HG02943 (cell line): ENCODE results near the gene GPHB5.
"Not testable (repeated sequence)": the region's sequence is repeated elsewhere in the genome, so short reads cannot be mapped to it uniquely, and the experiment has no call there.

Source experiments
- ATAC-seq: cut with Tn5 transposase; IDR thresholded peaks from one replicate; pipeline ENCODE4 v1.9.1; 2021; ENCODE audit warnings: mild to moderate bottlenecking, low read depth, moderate library complexity; ENCODE audit not compliant: unreplicated experiment

Gene GPHB5, protein sequence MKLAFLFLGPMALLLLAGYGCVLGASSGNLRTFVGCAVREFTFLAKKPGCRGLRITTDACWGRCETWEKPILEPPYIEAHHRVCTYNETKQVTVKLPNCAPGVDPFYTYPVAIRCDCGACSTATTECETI

GRCh38 chr14:63318835-63319234, at the start of gene GPHB5:
Gene GPHB5, minus strand, starts transcription at chr14:63318935. Its CDS starts 1,086 bp downstream, at chr14:63317849.
- ATAC-seq = no peak

GRCh38 chr14:63367742-63368364, 49.1 kb upstream of the GPHB5 start:
- ATAC-seq = no peak

DNA sequence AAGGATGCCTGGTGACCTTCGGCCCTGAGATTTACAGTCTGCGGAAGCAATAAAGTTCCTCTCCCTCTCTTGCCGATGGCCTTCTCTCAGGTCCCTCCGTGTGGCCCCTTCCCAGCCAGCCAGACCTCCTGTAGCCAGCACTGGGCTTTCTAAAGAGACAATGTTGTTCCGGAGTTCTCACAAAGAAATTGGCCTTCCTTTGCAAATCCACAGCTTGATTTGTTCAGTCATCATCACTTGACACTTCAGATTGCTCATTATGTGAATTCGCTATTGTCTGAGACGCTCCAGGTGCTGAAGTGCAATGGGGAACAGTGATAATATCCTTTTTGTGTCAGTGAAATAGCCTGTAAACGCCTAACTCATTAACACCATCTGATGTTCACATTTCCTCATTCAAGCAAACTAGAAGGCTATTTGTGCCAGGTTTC, 43.7 kb upstream of the GPHB5 start:
- ATAC-seq = no peak

DNA sequence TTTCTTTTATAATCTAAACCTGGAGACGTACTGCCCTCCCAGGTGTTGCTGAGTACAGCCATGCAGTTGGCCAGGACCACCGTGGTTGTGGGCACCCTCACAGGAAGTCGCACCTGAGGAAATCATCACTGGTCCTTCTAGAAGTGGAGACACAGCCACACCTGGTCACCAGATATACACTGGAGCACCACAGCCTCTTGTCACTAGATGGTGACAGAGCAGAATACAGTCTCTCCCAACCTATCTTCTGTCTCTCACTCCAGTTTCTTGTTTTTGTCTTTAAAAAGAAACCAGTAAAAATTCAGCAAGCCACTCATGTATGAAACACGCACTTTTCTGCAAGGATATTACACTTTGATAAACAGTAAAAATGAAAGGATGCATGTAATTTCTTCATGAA, 43.1 kb upstream of the GPHB5 start:
- ATAC-seq = no peak

DNA sequence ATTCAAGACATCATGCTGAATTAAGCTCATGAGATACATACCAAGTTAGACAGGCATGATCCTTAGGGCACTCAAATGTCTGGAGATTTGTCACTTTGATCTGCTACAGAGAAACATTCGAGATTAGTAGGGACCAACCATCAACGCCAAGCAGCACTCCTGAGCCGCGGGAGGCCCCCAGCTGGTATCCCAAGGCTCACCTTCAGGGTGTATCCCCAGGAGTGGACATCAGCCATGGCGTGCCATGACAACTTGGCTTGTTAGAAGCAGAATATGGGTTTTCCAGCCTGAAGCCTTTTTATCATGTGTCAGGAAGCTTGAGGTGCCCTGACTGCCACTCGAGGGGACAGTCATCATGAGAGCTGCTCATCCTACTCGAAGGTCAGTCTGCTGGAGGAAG, 39.1 kb upstream of the GPHB5 start:
- ATAC-seq = no peak

- no peak for ATAC-seq
Observed at GRCh38 chr14:63345826-63346225, 27.1 kb upstream of the GPHB5 start.

DNA sequence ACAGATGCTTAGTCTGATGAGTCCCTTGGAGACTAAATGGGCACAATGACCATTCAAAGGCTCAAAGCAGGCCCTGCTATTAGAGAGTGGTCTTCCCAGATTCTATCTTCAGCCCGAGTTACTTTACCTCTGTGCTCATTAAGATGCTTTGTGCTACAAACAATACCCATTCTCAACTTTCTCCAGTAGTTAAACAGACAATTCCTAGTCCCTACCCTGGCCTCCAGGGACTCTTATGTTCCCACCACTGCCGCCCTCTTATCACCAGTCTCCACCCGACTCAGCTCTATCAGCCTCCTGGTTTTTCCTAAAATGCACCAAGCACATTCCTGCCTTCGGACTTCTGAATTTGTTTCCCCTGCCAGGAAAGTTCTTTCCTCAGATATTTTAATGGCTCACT, 25.6 kb upstream of the GPHB5 start:
- no peak for ATAC-seq

- no peak for ATAC-seq
Observed at GRCh38 chr14:63343878-63344277, 25.1 kb upstream of the GPHB5 start.

DNA sequence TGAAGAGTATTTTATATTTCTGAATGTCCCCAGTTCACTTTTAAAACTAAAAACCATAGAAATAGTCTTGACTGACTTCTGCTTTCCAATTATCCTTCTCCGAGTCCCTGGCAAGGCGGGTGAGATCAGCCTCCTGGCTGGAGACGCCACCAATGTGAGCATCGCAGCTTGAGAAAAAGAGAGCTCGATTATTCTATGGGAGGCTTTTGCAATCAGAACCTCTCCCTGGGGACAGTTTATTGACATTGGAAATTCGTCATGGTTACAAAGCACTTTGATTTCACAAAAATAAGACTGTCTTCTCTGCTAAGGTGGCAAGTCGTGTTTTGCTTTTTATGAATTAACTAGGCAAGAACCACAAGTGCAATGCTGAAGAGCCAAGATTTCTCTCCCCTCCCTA, 23.6 kb upstream of the GPHB5 start:
- ATAC-seq = no peak

DNA sequence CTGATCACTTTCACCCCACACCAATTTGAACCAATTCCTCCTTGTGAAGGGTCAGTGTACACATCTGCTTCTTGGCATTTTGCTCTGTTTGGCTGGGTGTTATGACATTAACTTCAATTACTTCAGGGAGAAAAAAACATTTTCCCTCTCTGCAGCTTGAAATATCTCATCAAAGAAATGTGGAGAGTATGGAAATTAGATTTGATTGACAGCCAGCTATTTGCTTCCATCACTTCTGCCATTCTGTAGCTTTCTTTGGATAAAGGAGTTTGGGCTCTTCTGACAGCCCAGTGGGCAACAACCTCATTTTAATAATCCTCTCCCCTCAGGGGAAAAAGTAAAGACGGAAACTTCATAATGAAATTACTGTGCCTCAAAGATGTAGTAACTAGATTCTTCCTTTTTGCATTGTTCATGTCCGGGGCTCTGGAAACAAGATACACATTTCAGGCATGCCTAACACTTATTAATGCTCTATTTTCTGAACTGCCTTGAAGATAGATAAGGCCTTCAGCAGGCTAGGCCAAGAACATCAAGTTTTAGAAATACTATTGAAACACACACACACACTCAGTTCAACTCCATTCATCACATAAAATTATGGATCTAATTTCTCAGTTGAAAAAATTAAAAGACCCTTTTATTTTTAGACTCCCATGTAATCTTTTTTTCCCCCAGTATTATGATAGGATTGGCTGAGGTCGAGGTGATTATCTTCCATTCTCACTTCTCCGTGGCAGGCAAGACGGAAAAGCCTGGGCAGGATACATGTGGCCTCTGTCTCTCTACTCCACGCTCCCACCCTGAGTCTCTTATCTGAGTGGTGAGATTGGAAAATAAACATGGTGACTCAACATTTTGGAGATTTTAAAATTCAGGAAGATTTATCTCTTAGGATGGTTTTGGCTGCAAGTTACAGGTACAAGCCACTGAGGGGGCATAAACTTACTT, 10.3 kb upstream of the GPHB5 start:
- no peak for ATAC-seq

- no peak for ATAC-seq
Observed at GRCh38 chr14:63326840-63327239, 8.1 kb upstream of the GPHB5 start.

DNA sequence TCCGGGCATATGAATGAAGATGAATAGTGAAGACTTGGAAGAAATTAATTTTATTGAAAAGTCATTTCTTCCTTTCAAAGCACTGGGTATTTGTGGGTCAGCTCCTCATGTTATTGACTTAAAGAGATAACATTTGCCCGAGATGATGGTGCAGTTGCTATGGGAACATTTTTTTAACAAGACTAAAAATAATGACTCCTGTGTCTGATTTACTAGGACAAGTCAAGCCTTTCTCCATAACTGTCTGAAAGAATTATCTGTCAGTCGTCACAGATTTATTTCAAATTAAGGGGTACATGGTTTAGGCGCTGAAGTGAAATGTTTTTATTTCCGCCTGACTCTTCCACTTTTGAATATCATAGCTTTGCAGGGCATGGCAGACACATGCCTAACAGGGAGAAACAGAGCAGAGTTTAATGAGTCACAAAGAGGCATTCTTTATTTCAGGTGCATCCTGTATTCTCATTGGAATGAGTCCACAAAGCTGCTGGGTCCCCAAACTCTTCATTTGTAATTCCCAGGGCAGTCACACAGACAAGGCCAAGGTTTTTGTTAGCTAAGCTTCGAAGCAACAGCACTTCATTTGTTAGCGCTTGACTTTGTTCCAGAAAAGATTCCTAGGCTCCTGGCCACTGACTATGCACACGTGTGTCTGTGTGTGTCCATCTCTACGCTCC, 4.3 kb upstream of the GPHB5 start:
- ATAC-seq = no peak

DNA sequence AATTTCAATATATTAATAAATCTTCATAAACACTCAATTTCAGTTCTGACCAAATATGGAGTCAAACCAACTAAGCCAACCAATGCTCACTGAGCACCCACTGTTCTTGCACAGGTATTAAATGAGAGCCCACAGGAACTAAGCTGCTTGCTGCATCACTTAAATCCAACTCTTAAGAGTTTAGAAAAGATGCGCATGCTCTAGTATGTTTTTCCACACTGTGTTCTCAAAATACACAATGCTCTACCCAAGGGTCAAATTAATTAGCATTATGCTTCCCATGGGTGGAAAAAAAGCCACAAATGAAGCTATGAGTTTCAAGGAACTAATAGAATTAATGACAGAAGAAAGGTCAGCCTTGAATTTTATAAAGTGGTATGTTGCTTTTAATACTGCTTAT, 3.7 kb upstream of the GPHB5 start:
- ATAC-seq = no peak

GRCh38 chr14:63308723-63309317, 9.9 kb downstream of the GPHB5 start:
- ATAC-seq = no peak

DNA sequence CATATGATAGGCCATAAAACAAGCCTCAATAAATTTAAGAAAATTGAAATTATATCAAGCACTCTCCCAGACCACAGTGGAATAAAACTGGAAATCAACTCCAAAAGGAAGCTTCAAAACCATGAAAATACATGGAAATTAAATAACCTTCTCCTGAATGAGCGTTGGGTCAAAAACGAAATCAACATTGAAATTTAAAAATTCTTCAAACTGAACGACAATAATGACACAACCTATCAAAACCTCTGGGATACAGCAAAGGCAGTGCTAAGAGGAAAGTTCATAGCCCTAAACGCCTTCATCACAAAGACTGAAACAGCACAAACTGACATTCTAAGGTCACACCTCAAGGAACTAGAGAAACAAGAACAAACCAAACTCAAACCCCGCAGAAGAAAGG, 14.3 kb downstream of the GPHB5 start:
- not testable (repeated sequence) for ATAC-seq

GRCh38 chr14:63301891-63302534, 16.7 kb downstream of the GPHB5 start:
- ATAC-seq = no peak

GRCh38 chr14:63300854-63301253, 17.9 kb downstream of the GPHB5 start:
- ATAC-seq = no peak

GRCh38 chr14:63299351-63300110, 19.2 kb downstream of the GPHB5 start:
- ATAC-seq = no peak

DNA sequence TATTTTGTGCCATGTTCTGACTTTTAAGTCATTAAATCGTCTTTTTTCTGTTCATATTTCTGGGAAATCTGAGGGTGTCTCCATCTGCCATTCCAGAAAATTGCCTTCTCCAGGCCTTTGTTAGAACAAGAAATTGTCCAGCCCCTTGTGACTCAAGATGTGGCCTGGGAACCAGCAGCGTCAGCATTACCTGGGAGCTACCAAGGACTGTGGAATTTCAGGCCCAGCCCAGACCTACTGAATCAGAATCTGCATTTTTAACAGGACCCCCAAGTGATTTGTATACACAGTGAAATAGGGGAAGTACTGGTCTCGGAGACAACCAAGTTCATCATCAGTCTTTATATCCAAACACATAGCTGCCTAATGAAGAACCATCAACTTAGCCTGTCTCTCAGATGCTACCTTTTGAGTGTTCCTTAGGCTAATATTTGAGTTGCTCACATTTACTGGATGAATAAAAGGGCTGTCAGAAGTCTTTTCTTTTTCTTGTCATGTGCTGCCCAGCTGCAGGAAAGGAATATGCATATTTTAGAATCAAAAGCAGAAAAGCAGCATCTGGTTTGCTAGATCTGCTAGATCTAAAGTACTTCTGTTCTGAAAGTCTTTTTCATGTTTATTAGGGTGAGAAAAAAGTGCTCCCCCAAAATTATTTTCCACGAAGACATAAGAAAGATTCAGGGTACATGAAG, 21.2 kb downstream of the GPHB5 start:
- no peak for ATAC-seq
